Prostate gland (tissue), 2 donors: ENCODE data around the gene ZNF609. TPM values are rescaled to one million over a fixed set of nuclear protein-coding genes. Genes with fewer than 3 reads are reported as not detected.

Experiments
- DNase-seq: peaks from one replicate; pipeline ENCODE4 v3.0.0-alpha.2; 2019; ENCODE audit warnings: low spot score
- H3K27ac ChIP-seq, 2 donors: fragments of 200-600 bp; sonication (generic); 2 replicates each; pipeline ENCODE4 v1.5.1; 2017 to 2019
- H3K27me3 ChIP-seq: fragments of 200-600 bp; sonication (generic); replicated peaks from 2 replicates; pipeline ENCODE4 v1.5.1; 2019; ENCODE audit not compliant: insufficient read depth
- H3K36me3 ChIP-seq, 2 donors: fragments of 200-600 bp; sonication (generic); 1 replicate in 1 of 2; 2 replicates in 1 of 2; pipeline versions ENCODE4 v1.5.1 to v1.8.1; 2017 to 2019
- H3K4me1 ChIP-seq: fragments of 200-600 bp; sonication (generic); replicated peaks from 2 replicates; pipeline ENCODE4 v1.5.1; 2019
- H3K4me3 ChIP-seq, 2 donors: fragments of 200-600 bp; sonication (generic); 2 replicates each; pipeline ENCODE4 v1.5.1; 2017 to 2019
- H3K9me3 ChIP-seq: fragments of 200-600 bp; sonication (generic); 2 replicates; pipeline ENCODE4 v1.5.1; 2017
- POLR2A ChIP-seq: fragments of 450-650 bp; IDR thresholded peaks from one replicate; pipeline ENCODE4 v1.6.1; 2016; ENCODE audit warnings: antibody characterized with exemption, mild to moderate bottlenecking
- POLR2AphosphoS5 ChIP-seq: sonication (generic); formaldehyde crosslinking; IDR thresholded peaks from one replicate; pipeline ENCODE4 v1.6.1; 2017; ENCODE audit warnings: antibody characterized with exemption
- WGBS: methylation state at CpG from one replicate; pipeline ENCODE4 v1.1.5; 2018; 5-methylcytosine and 5-hydroxymethylcytosine counted together
- intact Hi-C: fragments of 100-400 bp; cut with DNase I; formaldehyde crosslinking; loops from one replicate; pipeline ENCODE4 v1.14.2; 2022
- total RNA-seq, 2 donors: library from RNA; depleted of rRNA; stranded (reverse); fragments of >200 nt; gene quantifications; one replicate each; pipeline ENCODE4 v1.1.0, GENCODE V29; 2016
- TF ChIP-seq, protein P1 (sequence below), 4 experiments: fragments of 200-600 bp in 2 of 4; fragments of 450-650 bp in 2 of 4; sonication (generic) in 2 of 4; IDR thresholded peaks; 1 replicate in 3 of 4; 2 replicates in 1 of 4; pipeline ENCODE4 v1.5.1; 2016 to 2019; ENCODE audit warnings: antibody characterized with exemption in 4 of 4, mild to moderate bottlenecking in 2 of 4, moderate library complexity in 2 of 4

The ZNF609 gene
- total RNA-seq, 2 donors from 2014 or later = 29.1 to 45.7 TPM

DNA sequence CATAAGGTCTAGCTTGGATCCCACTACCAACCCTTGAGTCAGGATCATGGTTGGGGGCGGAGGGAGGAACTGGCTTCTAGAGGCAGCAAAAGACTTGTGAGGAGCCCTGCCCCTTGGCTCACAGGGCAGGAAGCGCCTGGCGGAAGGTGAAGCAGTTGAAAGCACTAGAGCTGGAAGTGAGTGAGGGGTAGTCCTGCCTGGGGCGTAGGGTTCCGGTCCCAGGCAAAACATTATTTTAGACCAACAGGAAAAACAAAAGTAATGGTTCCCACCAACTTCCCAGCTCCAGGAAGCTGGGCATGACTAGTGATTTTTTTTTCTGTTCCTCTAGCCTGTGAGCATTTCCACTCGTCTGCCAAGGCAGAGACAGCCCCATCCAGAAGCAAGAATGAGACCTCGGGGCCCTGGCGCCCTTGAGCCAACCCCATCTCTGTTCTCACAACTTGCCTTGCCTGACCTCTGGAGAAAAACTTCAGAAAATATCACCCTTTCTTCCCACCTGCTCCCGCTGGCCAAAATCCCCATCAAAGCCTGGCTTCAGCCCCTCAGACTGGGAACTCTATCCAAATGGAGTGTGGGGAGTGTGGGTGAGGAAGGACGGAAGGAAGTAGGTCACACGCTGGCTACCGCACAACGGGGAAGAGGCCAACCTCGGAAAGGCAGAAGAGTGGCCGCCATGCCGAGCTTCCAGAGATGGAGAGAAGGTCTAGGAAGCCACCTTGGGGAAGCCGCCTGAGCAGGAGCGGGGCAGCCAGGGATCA, 257.5 kb downstream of the ZNF609 start:
- 86% methylated on average over 18 of the region's 18 CpGs for WGBS
- no peaks in the 10 kb centered on the region for H3K36me3 ChIP-seq
- intact Hi-C loops = no loop called here
- H3K4me1 ChIP-seq = no peaks in the 10 kb centered on the region
- peak overlapping the region; percentile 30 to 31 for H3K27ac ChIP-seq
- H3K27me3 ChIP-seq = no peaks in the 10 kb centered on the region
- no peak overlapping the region for H3K4me3 ChIP-seq
- TF ChIP-seq, protein P1, sequence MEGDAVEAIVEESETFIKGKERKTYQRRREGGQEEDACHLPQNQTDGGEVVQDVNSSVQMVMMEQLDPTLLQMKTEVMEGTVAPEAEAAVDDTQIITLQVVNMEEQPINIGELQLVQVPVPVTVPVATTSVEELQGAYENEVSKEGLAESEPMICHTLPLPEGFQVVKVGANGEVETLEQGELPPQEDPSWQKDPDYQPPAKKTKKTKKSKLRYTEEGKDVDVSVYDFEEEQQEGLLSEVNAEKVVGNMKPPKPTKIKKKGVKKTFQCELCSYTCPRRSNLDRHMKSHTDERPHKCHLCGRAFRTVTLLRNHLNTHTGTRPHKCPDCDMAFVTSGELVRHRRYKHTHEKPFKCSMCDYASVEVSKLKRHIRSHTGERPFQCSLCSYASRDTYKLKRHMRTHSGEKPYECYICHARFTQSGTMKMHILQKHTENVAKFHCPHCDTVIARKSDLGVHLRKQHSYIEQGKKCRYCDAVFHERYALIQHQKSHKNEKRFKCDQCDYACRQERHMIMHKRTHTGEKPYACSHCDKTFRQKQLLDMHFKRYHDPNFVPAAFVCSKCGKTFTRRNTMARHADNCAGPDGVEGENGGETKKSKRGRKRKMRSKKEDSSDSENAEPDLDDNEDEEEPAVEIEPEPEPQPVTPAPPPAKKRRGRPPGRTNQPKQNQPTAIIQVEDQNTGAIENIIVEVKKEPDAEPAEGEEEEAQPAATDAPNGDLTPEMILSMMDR (IDR thresholded peaks at IDR 0.05) = no peak
- TF ChIP-seq POLR2AphosphoS5 = no peak
- no peak for TF ChIP-seq POLR2A
- H3K9me3 ChIP-seq = no peaks in the 10 kb centered on the region
- DNase-seq = no peak

DNA sequence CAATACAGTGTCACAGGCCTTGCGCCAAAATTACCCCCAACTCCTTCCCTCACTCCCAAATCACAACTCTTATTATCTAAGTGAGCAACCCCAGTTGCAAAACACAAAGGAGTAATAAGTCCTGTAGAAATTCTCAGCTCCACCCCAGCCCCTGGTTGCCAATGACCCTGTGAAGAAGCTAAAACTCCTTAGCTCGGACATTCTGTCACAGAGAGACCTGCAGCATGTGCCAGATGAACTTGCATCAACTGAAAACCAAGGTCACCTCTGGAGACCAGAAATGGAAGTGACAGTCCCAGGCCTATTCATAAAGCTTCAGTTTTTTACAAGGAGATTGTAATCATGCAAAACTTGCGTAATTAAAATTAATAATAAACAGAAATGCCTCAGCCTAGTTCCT, 259.8 kb downstream of the ZNF609 start:
- no peak for DNase-seq
- H3K36me3 ChIP-seq = no peaks in the 10 kb centered on the region
- 70% methylated on average over 3 of the region's 3 CpGs for WGBS
- intact Hi-C loops = no loop called here
- H3K27ac ChIP-seq = no peak overlapping the region
- H3K4me3 ChIP-seq = no peak overlapping the region
- H3K4me1 ChIP-seq = no peaks in the 10 kb centered on the region
- no peaks in the 10 kb centered on the region for H3K27me3 ChIP-seq
- H3K9me3 ChIP-seq = no peaks in the 10 kb centered on the region
- TF ChIP-seq POLR2A (no peak), POLR2AphosphoS5 (no peak)
- TF ChIP-seq, protein P1 (IDR thresholded peaks at IDR 0.05) = no peak

DNA sequence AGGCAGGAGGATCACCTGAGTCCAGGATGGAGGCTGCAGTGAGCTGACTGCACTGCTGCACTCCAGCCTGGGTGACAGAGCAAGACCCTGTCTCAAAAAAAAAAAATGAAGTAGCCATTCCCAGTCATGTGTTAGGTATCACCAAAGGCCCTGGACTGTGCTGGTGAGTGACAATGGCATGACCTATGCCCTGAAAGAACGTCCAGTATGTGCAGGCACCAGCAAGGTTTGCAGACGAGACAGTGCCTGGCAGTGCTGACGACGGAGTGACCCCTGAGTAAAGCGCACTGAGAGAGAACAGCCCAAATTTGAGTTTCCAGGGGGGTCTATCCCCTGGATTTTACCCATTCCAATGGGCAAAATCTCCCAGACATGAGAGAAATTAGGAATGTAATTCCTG, 269.8 kb downstream of the ZNF609 start:
- intact Hi-C loops = no loop called here
- no peaks in the 10 kb centered on the region for H3K9me3 ChIP-seq
- H3K27ac ChIP-seq = no peak overlapping the region
- H3K4me3 ChIP-seq = no peak overlapping the region
- H3K27me3 ChIP-seq = no peaks in the 10 kb centered on the region
- WGBS = 91% methylated on average over 5 of the region's 5 CpGs
- H3K4me1 ChIP-seq = no peaks in the 10 kb centered on the region
- H3K36me3 ChIP-seq = no peaks in the 10 kb centered on the region
- no peak for TF ChIP-seq POLR2AphosphoS5
- no peak for TF ChIP-seq POLR2A
- TF ChIP-seq, protein P1 (IDR thresholded peaks at IDR 0.05) = no peak
- no peak for DNase-seq

DNA sequence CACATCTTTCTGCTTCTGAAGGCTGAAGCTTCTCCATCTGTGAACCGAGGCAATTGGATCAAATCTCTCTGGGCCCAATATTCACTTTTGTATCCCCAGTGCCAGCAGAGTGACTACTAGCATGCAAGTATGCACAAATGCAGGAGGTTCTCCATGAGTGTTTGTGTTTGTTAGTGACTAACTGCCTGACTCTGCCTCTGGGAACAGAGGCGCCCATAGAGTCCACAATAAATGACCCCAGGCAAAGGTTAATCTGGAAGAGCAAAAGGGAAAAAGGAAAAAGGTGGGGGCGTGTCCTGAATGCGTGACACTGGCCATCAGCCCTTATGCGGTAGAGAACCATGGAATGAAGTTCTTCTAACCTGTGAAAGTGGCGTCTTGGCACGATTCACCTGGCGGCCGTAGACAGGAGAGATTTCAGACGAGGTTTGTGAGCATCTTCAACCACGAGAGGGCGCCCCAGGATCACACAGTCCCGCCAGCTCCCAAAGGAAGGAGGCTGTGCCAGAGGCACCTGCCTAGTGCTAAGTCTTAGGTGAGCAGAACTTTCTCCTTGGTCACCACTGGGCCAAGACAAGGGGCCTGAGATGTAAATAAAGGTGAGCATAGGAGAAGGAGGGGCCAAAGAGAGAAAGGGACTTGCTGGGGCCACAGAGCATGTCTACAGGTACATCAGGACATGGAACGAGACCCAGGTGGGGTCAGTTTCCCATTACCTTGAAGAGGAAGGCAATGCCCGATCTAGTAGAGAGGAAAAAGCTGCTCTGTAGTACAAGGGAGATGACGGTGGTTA, 270.8 kb downstream of the ZNF609 start:
- TF ChIP-seq POLR2A = peak; percentile 5
- peak; percentile 38 for TF ChIP-seq POLR2AphosphoS5
- TF ChIP-seq, protein P1 (IDR thresholded peaks at IDR 0.05) = peak; percentile 55 to 94 (median 90)
- intact Hi-C loops = no loop called here
- WGBS = 22% methylated on average over 16 of the region's 16 CpGs
- Histone ChIP-seq H3K36me3 (no peaks in the 10 kb centered on the region), H3K27ac (no peak overlapping the region), H3K4me1 (no peaks in the 10 kb centered on the region), H3K4me3 (no peak overlapping the region), H3K9me3 (no peaks in the 10 kb centered on the region), H3K27me3 (no peaks in the 10 kb centered on the region)
- peak; percentile 89 for DNase-seq

DNA sequence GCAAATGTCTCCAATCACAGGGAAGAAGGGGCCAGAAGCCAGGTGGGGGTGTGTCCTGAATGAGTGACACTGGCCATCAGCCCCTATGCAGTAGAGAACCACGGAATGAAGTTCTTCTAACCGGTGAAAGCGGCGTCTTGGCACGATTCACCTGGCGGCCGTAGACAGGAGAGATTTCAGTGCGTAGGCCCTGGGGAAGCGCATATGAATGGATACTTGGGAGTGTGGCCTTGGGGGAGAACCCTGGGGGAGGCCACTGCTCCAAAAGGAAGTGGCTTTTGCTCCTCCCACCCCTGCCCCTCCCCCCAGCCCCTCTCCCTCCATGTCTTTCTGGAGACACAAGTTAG, 271.4 kb downstream of the ZNF609 start:
- H3K27ac ChIP-seq = no peak overlapping the region

More for the DNA sequence above, 271.4 kb downstream of the ZNF609 start:
- Histone ChIP-seq H3K9me3 (no peaks in the 10 kb centered on the region), H3K4me1 (no peaks in the 10 kb centered on the region), H3K36me3 (no peaks in the 10 kb centered on the region), H3K27me3 (no peaks in the 10 kb centered on the region), H3K4me3 (no peak overlapping the region)
- intact Hi-C loops = no loop called here
- 62% methylated on average over 9 of the region's 9 CpGs for WGBS
- no peak for DNase-seq
- TF ChIP-seq POLR2AphosphoS5 (no peak), POLR2A (no peak)
- TF ChIP-seq, protein P1 (IDR thresholded peaks at IDR 0.05) = no peak
